Panc1 (cell line): Measurements from ENCODE around the gene PSRC1. TPM values are rescaled to one million over a fixed set of nuclear protein-coding genes. Genes with fewer than 3 reads are reported as not detected.

Experiments used
- ATAC-seq: fragments of 200-7000 bp; cut with Tn5 transposase; 2 replicates; pipeline ENCODE4 v1.9.1; 2020; ENCODE audit warnings: mild to moderate bottlenecking, moderate library complexity
- BruUV-seq: library from RNA; stranded (reverse); fragments of 400-500 nt; replicated peaks from 2 replicates; lab custom pipeline; 2021; lab: Mats Ljungman, UMichigan
- CTCF ChIA-PET: fragments of 300-600 bp; sonication (Branson Sonifier 250); formaldehyde crosslinking; loops from one replicate; lab custom pipeline; 2022; ENCODE audit warnings: antibody characterized with exemption; lab: Charles Lee
- POLR2A ChIA-PET: fragments of 300-600 bp; sonication (Branson Sonifier 250); formaldehyde crosslinking; loops from one replicate; lab custom pipeline; 2022; ENCODE audit warnings: antibody characterized with exemption; lab: Charles Lee
- DNase-seq: peaks from one replicate; pipeline ENCODE4 v3.0.0-alpha.2; 2010; ENCODE audit warnings: low read depth, low spot score
- H3K27ac ChIP-seq: 2 replicates; pipeline ENCODE4 v1.5.1; 2011; ENCODE audit warnings: mild to moderate bottlenecking, low read length, inconsistent platforms
- H3K27me3 ChIP-seq: fragments of 200-500 bp; sonication (Bioruptor generic); 2 replicates; pipeline ENCODE4 v1.6.0; 2014; ENCODE audit warnings: low read length, inconsistent platforms; ENCODE audit not compliant: control insufficient read depth, insufficient read depth
- H3K36me3 ChIP-seq: fragments of 200-500 bp; sonication (Bioruptor generic); 2 replicates; pipeline ENCODE4 v1.5.1; 2014; ENCODE audit warnings: inconsistent platforms, mild to moderate bottlenecking, low read length, moderate library complexity; ENCODE audit not compliant: control insufficient read depth, insufficient read depth
- H3K4me1 ChIP-seq: 2 replicates; pipeline ENCODE4 v1.5.1; 2011; ENCODE audit warnings: inconsistent platforms, mild to moderate bottlenecking, low read length, moderate library complexity; ENCODE audit not compliant: control insufficient read depth, insufficient read depth
- H3K4me3 ChIP-seq, 2 experiments: 2 replicates each; pipeline ENCODE4 v1.5.1; 2011 to 2012; ENCODE audit warnings: low read depth in 2 of 2, low read length in 2 of 2, mild to moderate bottlenecking in 2 of 2, inconsistent platforms in 1 of 2, moderate library complexity in 1 of 2
- H3K9me3 ChIP-seq: fragments of 200-500 bp; sonication (Bioruptor generic); 2 replicates; pipeline ENCODE4 v1.5.1; 2014; ENCODE audit warnings: low read depth, mild to moderate bottlenecking, inconsistent platforms, low read length, moderate library complexity; ENCODE audit not compliant: control insufficient read depth, insufficient read depth
- POLR2AphosphoS5 ChIP-seq: IDR thresholded peaks from 2 replicates; pipeline ENCODE4 v1.6.1; 2012; ENCODE audit warnings: mild to moderate bottlenecking, low read depth, low read length, moderate library complexity
- REST ChIP-seq, 2 experiments: IDR thresholded peaks; 2 replicates each; pipeline ENCODE4 v1.6.1; 2011 to 2012; ENCODE audit warnings: low read depth in 2 of 2, control low read depth in 1 of 2, low read length in 1 of 2, mild to moderate bottlenecking in 1 of 2, moderate library complexity in 1 of 2; ENCODE audit not compliant: insufficient read depth in 1 of 2
- SIN3A ChIP-seq: IDR thresholded peaks from 2 replicates; pipeline ENCODE4 v1.6.1; 2012; ENCODE audit warnings: low read depth, mild to moderate bottlenecking, low read length, moderate library complexity, borderline replicate concordance; ENCODE audit not compliant: insufficient read depth
- TCF7L2 ChIP-seq: IDR thresholded peaks from 2 replicates; pipeline ENCODE4 v1.6.1; 2011; ENCODE audit warnings: mild to moderate bottlenecking, low read depth, low read length, inconsistent platforms
- in situ Hi-C: cut with HindIII; loops from 2 replicates; pipeline ENCODE4 v1.10.0; 2016; ENCODE audit warnings: low sequenced_read_pairs, low pct_unique_long_range_greater_than_20kb
- intact Hi-C: fragments of 100-400 bp; cut with micrococcal nuclease; formaldehyde crosslinking; loops from one replicate; pipeline ENCODE4 v1.10.0; 2022; ENCODE audit not compliant: unreplicated experiment
- total RNA-seq: library from RNA; stranded (reverse); gene quantifications from one replicate; pipeline ENCODE4 v1.2.1, GENCODE V29; 2021; ENCODE audit not compliant: unreplicated experiment
- TF ChIP-seq, protein P1 (sequence below): fragments of 450-650 bp; IDR thresholded peaks from 2 replicates; pipeline ENCODE4 v1.5.1; 2017; ENCODE audit warnings: mild to moderate bottlenecking

Gene PSRC1
- total RNA-seq, 1 experiment from 2014 or later: 40.6 TPM

DNA sequence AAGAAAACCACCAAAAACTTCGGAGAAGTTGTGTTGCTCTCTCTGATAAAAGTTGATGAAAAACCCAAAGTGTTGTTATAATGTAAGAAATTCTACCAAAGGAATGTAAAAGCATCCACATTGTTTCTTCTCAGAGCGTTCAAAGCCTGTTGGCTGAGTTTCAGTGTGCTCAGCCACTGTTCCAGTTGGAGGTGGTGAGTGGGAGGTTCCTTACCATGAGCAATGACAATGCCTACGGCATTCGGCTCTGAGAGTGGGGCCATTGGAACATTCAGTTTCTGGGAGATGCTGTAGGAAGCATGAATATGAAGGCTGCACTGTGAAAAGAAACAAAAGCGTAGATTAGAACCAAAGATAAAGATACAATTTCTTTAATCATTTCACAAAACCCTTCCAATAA, 44.3 kb upstream of the PSRC1 start:
- no peaks in the 10 kb centered on the region for H3K4me1 ChIP-seq
- no peak overlapping the region for H3K4me3 ChIP-seq
- H3K27me3 ChIP-seq: no peaks in the 10 kb centered on the region
- no TSS peak for BruUV-seq
- ChIA-PET POLR2A (no interaction called here), CTCF (no interaction called here)
- intact Hi-C loops: no loop called here
- no peak overlapping the region for H3K27ac ChIP-seq
- in situ Hi-C loops: no loop called here
- DNase-seq: no peak
- TF ChIP-seq TCF7L2 (no peak), POLR2AphosphoS5 (no peak), REST (IDR thresholded peaks at IDR 0.05; ENCODE audit: insufficient read depth in 1 of 2, low read depth in 2 of 2, low read length in 1 of 2) (no peak), SIN3A (no peak)
- TF ChIP-seq, protein P1, sequence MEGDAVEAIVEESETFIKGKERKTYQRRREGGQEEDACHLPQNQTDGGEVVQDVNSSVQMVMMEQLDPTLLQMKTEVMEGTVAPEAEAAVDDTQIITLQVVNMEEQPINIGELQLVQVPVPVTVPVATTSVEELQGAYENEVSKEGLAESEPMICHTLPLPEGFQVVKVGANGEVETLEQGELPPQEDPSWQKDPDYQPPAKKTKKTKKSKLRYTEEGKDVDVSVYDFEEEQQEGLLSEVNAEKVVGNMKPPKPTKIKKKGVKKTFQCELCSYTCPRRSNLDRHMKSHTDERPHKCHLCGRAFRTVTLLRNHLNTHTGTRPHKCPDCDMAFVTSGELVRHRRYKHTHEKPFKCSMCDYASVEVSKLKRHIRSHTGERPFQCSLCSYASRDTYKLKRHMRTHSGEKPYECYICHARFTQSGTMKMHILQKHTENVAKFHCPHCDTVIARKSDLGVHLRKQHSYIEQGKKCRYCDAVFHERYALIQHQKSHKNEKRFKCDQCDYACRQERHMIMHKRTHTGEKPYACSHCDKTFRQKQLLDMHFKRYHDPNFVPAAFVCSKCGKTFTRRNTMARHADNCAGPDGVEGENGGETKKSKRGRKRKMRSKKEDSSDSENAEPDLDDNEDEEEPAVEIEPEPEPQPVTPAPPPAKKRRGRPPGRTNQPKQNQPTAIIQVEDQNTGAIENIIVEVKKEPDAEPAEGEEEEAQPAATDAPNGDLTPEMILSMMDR: no peak
- H3K9me3 ChIP-seq: peaks cover 4% of the 10 kb centered on the region; the same call in 1 of the 2 replicates
- no peak for ATAC-seq
- H3K36me3 ChIP-seq: no peaks in the 10 kb centered on the region

GRCh38 chr1:109322974-109323373, 40.0 kb upstream of the PSRC1 start:
- POLR2A ChIA-PET: no interaction called here
- no peaks in the 10 kb centered on the region for H3K36me3 ChIP-seq

More at GRCh38 chr1:109322974-109323373, 40.0 kb upstream of the PSRC1 start:
- ATAC-seq (no peak), DNase-seq (no peak)
- no TSS peak for BruUV-seq
- H3K27ac ChIP-seq: no peak overlapping the region
- CTCF ChIA-PET: no interaction called here
- intact Hi-C loops: no loop called here
- no peaks in the 10 kb centered on the region for H3K4me1 ChIP-seq
- no peaks in the 10 kb centered on the region for H3K27me3 ChIP-seq
- in situ Hi-C loops: no loop called here
- TF ChIP-seq POLR2AphosphoS5 (no peak), TCF7L2 (no peak), REST (IDR thresholded peaks at IDR 0.05; ENCODE audit: insufficient read depth in 1 of 2, low read depth in 2 of 2, low read length in 1 of 2) (no peak), SIN3A (no peak)
- TF ChIP-seq, protein P1: no peak
- H3K4me3 ChIP-seq: no peak overlapping the region
- H3K9me3 ChIP-seq: no peaks in the 10 kb centered on the region
